H1 (cell line): ENCODE data around the gene ANKRD29. TPM values are rescaled to one million over a fixed set of nuclear protein-coding genes. Genes with fewer than 3 reads are reported as not detected.

ENCODE experiments used
- CBX5 ChIP-seq: fragments of 300-800, 300-1000 bp; sonication (generic); IDR thresholded peaks from 2 replicates; pipeline ENCODE4 v1.7.1; 2016; ENCODE audit warnings: antibody characterized with exemption, low read length, low read depth
- JUN ChIP-seq: IDR thresholded peaks from 2 replicates; pipeline ENCODE4 v1.6.1; 2011; ENCODE audit warnings: low read depth, mild to moderate bottlenecking, improper control_type of control experiment, low read length
- JUND ChIP-seq: IDR thresholded peaks from 2 replicates; pipeline ENCODE4 v1.6.1; 2011; ENCODE audit warnings: mild to moderate bottlenecking, improper control_type of control experiment, low read length
- POLR2A ChIP-seq, 2 experiments: IDR thresholded peaks; 1 replicate in 1 of 2; 2 replicates in 1 of 2; pipeline ENCODE4 v1.6.1; 2011; ENCODE audit warnings: low read depth in 2 of 2, low read length in 2 of 2, mild to moderate bottlenecking in 2 of 2; ENCODE audit errors: control extremely low read depth in 1 of 2
- SIRT6 ChIP-seq: IDR thresholded peaks from one replicate; pipeline ENCODE4 v1.7.1; 2012; ENCODE audit warnings: low read length, inconsistent platforms
- TAF1 ChIP-seq: IDR thresholded peaks from 2 replicates; pipeline ENCODE4 v1.6.1; 2011; ENCODE audit warnings: mild to moderate bottlenecking, low read depth, low read length
- TBP ChIP-seq: IDR thresholded peaks from 2 replicates; pipeline ENCODE4 v1.6.1; 2011; ENCODE audit warnings: low read depth, low read length, improper control_type of control experiment
- YY1 ChIP-seq: IDR thresholded peaks from 2 replicates; pipeline ENCODE4 v1.6.1; 2011; ENCODE audit warnings: low read depth, mild to moderate bottlenecking, low read length
- polyA plus RNA-seq, 7 experiments: library from polyadenylated mRNA; depleted of rRNA in 3 of 7; stranded (reverse) in 5 of 7; unstranded in 2 of 7; fragments of >200 nt in 5 of 7; fragments of 200-250 nt in 2 of 7; gene quantifications; 1 replicate in 5 of 7; 2 replicates in 1 of 7; 4 replicates in 1 of 7; pipeline versions ENCODE4 v1.2.1 to v1.2.3, GENCODE V29; 2011 to 2013; ENCODE audit warnings: missing spikeins in 2 of 7, mixed read lengths in 2 of 7
- total RNA-seq: library from RNA; stranded (reverse); fragmentation: NEBNext Ultra II Directional; extraction: Animal tissue kit (Norgen Biotek cat#: 25700); gene quantifications from 2 replicates; pipeline ENCODE4 v1.2.1, GENCODE V29; 2021

Gene ANKRD29
- total and polyA plus RNA-seq, 2 of the 8 experiments (the other 6 are each of a cell fraction or from before 2014, with no cell fraction given), result 3.0 to 7.3 TPM

DNA sequence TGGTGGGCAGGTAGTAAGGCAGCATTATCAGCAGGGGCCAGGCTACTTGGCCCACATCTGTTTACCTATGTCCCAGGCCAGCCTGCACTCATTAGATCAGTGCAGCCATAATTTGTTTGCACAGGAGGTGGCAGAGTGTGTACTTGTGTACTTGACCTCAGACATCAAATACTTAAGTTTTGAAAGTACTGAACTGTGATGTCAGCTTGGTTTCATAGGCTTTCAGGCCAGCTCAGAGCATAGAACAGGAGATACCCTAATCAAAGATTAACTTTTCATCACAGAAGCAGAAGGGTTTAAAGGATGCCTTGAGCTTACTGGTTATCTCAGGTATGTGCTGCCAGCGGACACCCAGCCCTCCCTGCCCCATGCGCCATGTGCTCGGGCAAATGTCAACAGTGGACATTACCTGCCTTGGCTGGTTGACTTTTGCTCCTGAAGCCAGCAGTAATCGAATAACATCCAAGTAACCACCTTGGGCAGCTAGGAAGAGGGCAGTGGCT is 33.2 kb downstream of the ANKRD29 start (continued):
- TF ChIP-seq POLR2A (IDR thresholded peaks at IDR 0.05; ENCODE audit: control extremely low read depth in 1 of 2, low read depth in 2 of 2, low read length in 2 of 2), result no peak
- TF ChIP-seq TBP, result no peak
- no peak for TF ChIP-seq SIRT6
- no peak for TF ChIP-seq JUN
- no peak for TF ChIP-seq YY1
- TF ChIP-seq JUND, result no peak
- no peak for TF ChIP-seq CBX5
- TF ChIP-seq TAF1, result no peak
- TF ChIP-seq, all 59 proteins: peak for 0
